GM21515 (cell line): ENCODE measurements around the gene MST1R.
"Not testable (repeated sequence)": the region's sequence is repeated elsewhere in the genome, so short reads cannot be mapped to it uniquely, and the experiment has no call there.

Source experiments
- ATAC-seq: cut with Tn5 transposase; IDR thresholded peaks from one replicate; pipeline ENCODE4 v1.9.1; 2021; ENCODE audit not compliant: unreplicated experiment

Gene MST1R

GRCh38 chr3:49903451-49904424 is at the start of gene MST1R:
Gene MST1R, minus strand, starts transcription at chr3:49903873. Its CDS starts 264 bp downstream, at chr3:49903609.
- peak; percentile 74 for ATAC-seq

GRCh38 chr3:49952924-49953323 is 49.3 kb upstream of the MST1R start:
- no peak for ATAC-seq

- no peak for ATAC-seq
Measured at GRCh38 chr3:49942651-49943050, 39.0 kb upstream of the MST1R start.

- no peak for ATAC-seq
Measured at GRCh38 chr3:49940667-49941249, 37.1 kb upstream of the MST1R start.

- ATAC-seq, result peak; percentile 89
Measured at GRCh38 chr3:49939858-49940666, 36.4 kb upstream of the MST1R start, which contains the start of gene RBM6. Gene RBM6, plus strand, starts transcription at chr3:49940150. Its CDS starts 22,492 bp downstream, at chr3:49962642.

GRCh38 chr3:49937090-49937489 is 33.4 kb upstream of the MST1R start:
- ATAC-seq, result no peak

GRCh38 chr3:49932281-49932680 is 28.6 kb upstream of the MST1R start:
- not testable (repeated sequence) for ATAC-seq

GRCh38 chr3:49930922-49931321 is 27.2 kb upstream of the MST1R start:
- ATAC-seq, result no peak

GRCh38 chr3:49930168-49930690 is 26.6 kb upstream of the MST1R start:
- ATAC-seq, result no peak

GRCh38 chr3:49929291-49930167 is 25.9 kb upstream of the MST1R start, which contains the start of gene MON1A:
Gene MON1A, minus strand, starts transcription at chr3:49929811. Its CDS starts 16,465 bp downstream, at chr3:49913346.
- peak; percentile 82 for ATAC-seq

GRCh38 chr3:49928481-49929017 is 24.9 kb upstream of the MST1R start:
- no peak for ATAC-seq

- ATAC-seq, result no peak
Measured at GRCh38 chr3:49927798-49928197, 24.1 kb upstream of the MST1R start.

GRCh38 chr3:49926117-49926728 is 22.6 kb upstream of the MST1R start:
- ATAC-seq, result no peak

- ATAC-seq, result no peak
Measured at GRCh38 chr3:49925485-49925884, 21.8 kb upstream of the MST1R start.

GRCh38 chr3:49924683-49925082 is 21.0 kb upstream of the MST1R start:
- ATAC-seq, result no peak

- not testable (repeated sequence) for ATAC-seq
Measured at GRCh38 chr3:49917806-49918590, 14.3 kb upstream of the MST1R start.

- ATAC-seq, result no peak
Measured at GRCh38 chr3:49916686-49917085, 13.0 kb upstream of the MST1R start.

- ATAC-seq, result no peak
Measured at GRCh38 chr3:49914906-49915305, 11.2 kb upstream of the MST1R start.
